ENCODE results near the gene SLC36A2.

SLC36A2 gene

GRCh38 chr5:151286246-151286645 is 61.1 kb downstream of the SLC36A2 start:
- Histone ChIP-seq H3K27ac (no peak overlapping the region), H3K4me3 (no peak overlapping the region)

- Histone ChIP-seq H3K27ac (no peak overlapping the region), H3K4me3 (no peak overlapping the region)
Measured at GRCh38 chr5:151285683-151286082, 61.7 kb downstream of the SLC36A2 start.

GRCh38 chr5:151284392-151284967 is 62.9 kb downstream of the SLC36A2 start:
- Histone ChIP-seq H3K27ac (no peak overlapping the region), H3K4me3 (no peak overlapping the region)

GRCh38 chr5:151283120-151283825 is 64.1 kb downstream of the SLC36A2 start:
- H3K4me3 ChIP-seq: no peak overlapping the region
- no peak overlapping the region for H3K27ac ChIP-seq

GRCh38 chr5:151281001-151281639 is 66.2 kb downstream of the SLC36A2 start:
- Histone ChIP-seq H3K4me3 (no peak overlapping the region), H3K27ac (no peak overlapping the region)

- H3K27ac ChIP-seq: no peak overlapping the region
- no peak overlapping the region for H3K4me3 ChIP-seq
Measured at GRCh38 chr5:151280443-151280842, 66.9 kb downstream of the SLC36A2 start.

- H3K27ac ChIP-seq: no peak overlapping the region
- no peak overlapping the region for H3K4me3 ChIP-seq
Measured at GRCh38 chr5:151278845-151279244, 68.5 kb downstream of the SLC36A2 start.

GRCh38 chr5:151275803-151276202 is 71.6 kb downstream of the SLC36A2 start:
- Histone ChIP-seq H3K27ac (no peak overlapping the region), H3K4me3 (no peak overlapping the region)

GRCh38 chr5:151274666-151275065 is 72.7 kb downstream of the SLC36A2 start:
- peak overlapping the region in 1 of 21 experiments; percentile 5 for H3K27ac ChIP-seq
- no peak overlapping the region for H3K4me3 ChIP-seq

- Histone ChIP-seq H3K27ac (no peak overlapping the region), H3K4me3 (no peak overlapping the region)
Measured at GRCh38 chr5:151271336-151271735, 76.0 kb downstream of the SLC36A2 start.

- Histone ChIP-seq H3K4me3 (no peak overlapping the region), H3K27ac (no peak overlapping the region)
Measured at GRCh38 chr5:151270599-151270998, 76.8 kb downstream of the SLC36A2 start.

- Histone ChIP-seq H3K4me3 (no peak overlapping the region), H3K27ac (no peak overlapping the region)
Measured at GRCh38 chr5:151267491-151268260, 79.7 kb downstream of the SLC36A2 start.
